DND-41 (cell line): ENCODE results near the gene METTL6.

Source experiments
- ATAC-seq: fragments of 200-7000 bp; cut with Tn5 transposase; 3 replicates; pipeline ENCODE4 v1.9.1; 2021; ENCODE audit warnings: low read depth; ENCODE audit not compliant: insufficient read depth
- DNase-seq: peaks from one replicate; pipeline ENCODE4 v3.0.0-alpha.2; 2020
- H2AFZ ChIP-seq: 2 replicates; pipeline ENCODE4 v1.6.0; 2012; ENCODE audit warnings: low read depth, low read length
- H3K27ac ChIP-seq: 2 replicates; pipeline ENCODE4 v1.5.1; 2012; ENCODE audit warnings: low read length, inconsistent platforms
- H3K27me3 ChIP-seq: fragments of 200-600 bp; sonication (generic); 2 replicates; pipeline ENCODE4 v1.6.0; 2012; ENCODE audit warnings: low read length, mild to moderate bottlenecking, inconsistent platforms; ENCODE audit not compliant: insufficient read depth, poor library complexity
- H3K36me3 ChIP-seq: 2 replicates; pipeline ENCODE4 v1.5.1; 2012; ENCODE audit warnings: low read length, inconsistent platforms; ENCODE audit not compliant: insufficient read depth
- H3K4me1 ChIP-seq: 2 replicates; pipeline ENCODE4 v1.5.1; 2012; ENCODE audit warnings: mild to moderate bottlenecking, low read length; ENCODE audit not compliant: insufficient read depth
- H3K4me2 ChIP-seq: 2 replicates; pipeline ENCODE4 v1.6.0; 2012; ENCODE audit warnings: mild to moderate bottlenecking, moderate library complexity, low read length, inconsistent platforms; ENCODE audit not compliant: insufficient read depth
- H3K4me3 ChIP-seq, 2 experiments: fragments of 200-600 bp in 1 of 2; shearing (Covaris generic) in 1 of 2; 2 replicates each; pipeline ENCODE4 v1.5.1; 2012 to 2016; ENCODE audit warnings: inconsistent platforms in 2 of 2, low read length in 2 of 2, mild to moderate bottlenecking in 2 of 2, low read depth in 1 of 2, moderate library complexity in 1 of 2
- H3K79me2 ChIP-seq: 2 replicates; pipeline ENCODE4 v1.6.0; 2012; ENCODE audit warnings: low read length, inconsistent platforms; ENCODE audit not compliant: insufficient read depth
- H3K9ac ChIP-seq: 2 replicates; pipeline ENCODE4 v1.6.0; 2012; ENCODE audit warnings: low read depth, mild to moderate bottlenecking, inconsistent platforms, low read length, moderate library complexity
- H3K9me3 ChIP-seq: 2 replicates; pipeline ENCODE4 v1.5.1; 2012; ENCODE audit warnings: low read length, moderate library complexity, mild to moderate bottlenecking, inconsistent platforms; ENCODE audit not compliant: insufficient read depth, severe bottlenecking
- H4K20me1 ChIP-seq: 2 replicates; pipeline ENCODE4 v1.6.0; 2012; ENCODE audit warnings: low read length; ENCODE audit not compliant: insufficient read depth
- EZH2 ChIP-seq: IDR thresholded peaks from 3 replicates; pipeline ENCODE4 v1.6.1; 2012; ENCODE audit warnings: borderline replicate concordance, low read depth, mild to moderate bottlenecking, moderate library complexity, low read length, inconsistent platforms; ENCODE audit not compliant: severe bottlenecking
- TF ChIP-seq, protein P1 (sequence below): IDR thresholded peaks from 2 replicates; pipeline ENCODE4 v1.5.1; 2012; ENCODE audit warnings: borderline replicate concordance, low read length, moderate library complexity, mild to moderate bottlenecking; ENCODE audit not compliant: poor library complexity, severe bottlenecking; ENCODE audit errors: extremely low read depth

The METTL6 gene, protein sequence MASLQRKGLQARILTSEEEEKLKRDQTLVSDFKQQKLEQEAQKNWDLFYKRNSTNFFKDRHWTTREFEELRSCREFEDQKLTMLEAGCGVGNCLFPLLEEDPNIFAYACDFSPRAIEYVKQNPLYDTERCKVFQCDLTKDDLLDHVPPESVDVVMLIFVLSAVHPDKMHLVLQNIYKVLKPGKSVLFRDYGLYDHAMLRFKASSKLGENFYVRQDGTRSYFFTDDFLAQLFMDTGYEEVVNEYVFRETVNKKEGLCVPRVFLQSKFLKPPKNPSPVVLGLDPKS

DNA sequence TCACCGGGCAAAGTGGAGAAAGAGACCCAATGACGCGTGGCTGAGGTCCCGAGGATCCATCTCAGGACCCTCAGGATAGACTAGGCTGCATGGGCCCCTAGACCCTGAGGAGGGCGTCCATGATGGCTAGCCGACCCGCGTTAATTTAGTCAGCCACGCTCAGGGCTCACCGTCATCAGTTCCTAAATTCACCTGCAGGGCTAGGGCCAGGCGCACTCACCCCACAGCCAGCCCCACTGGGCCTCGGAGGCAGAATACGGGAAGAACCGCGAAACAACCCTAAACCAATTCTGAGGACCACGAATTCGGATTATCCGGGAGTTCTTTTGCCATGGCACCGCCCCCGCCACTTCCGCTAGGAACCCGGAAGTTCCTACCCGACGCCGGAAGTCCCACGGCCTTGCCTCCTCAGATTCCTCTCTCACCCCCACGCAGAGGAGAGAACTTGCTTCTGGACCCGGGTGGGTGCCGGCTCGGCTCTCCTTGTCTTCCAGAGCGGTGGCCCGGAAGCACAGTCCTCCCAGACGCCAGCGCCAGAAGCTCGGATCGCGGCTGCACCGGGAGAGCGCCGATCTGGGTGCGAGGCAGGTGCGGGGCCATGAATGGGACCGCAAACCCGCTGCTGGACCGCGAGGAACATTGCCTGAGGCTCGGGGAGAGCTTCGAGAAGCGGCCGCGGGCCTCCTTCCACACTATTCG is at the start of gene METTL6, which contains the start of gene EAF1:
TSS of gene METTL6 (minus strand) at position 363 of the 699 bp plus-strand sequence. CDS start 1,033 bp downstream, outside the sequence.
TSS of gene EAF1 (plus strand) at position 417 of the 699 bp plus-strand sequence. CDS start at position 599, 182 bp downstream.
- Histone ChIP-seq H3K9me3 (no peaks in the 10 kb centered on the region), H3K27ac (peak within 1 kb of the TSS; percentile 78), H3K27me3 (no peaks in the 10 kb centered on the region), H3K4me3 (peak within 1 kb of the TSS; percentile 57 to 81), H2AFZ (peak within 1 kb of the TSS; percentile 81), H3K4me2 (peak within 1 kb of the TSS; percentile 87), H3K9ac (peak within 1 kb of the TSS; percentile 72), H4K20me1 (peaks cover 15% of the 10 kb centered on the region; the same call in 1 of the 2 replicates), H3K36me3 (peaks cover 45% of the 10 kb centered on the region), H3K79me2 (peaks cover 76% of the 10 kb centered on the region), H3K4me1 (peaks cover 58% of the 10 kb centered on the region)
- DNase-seq (peak; percentile 88), ATAC-seq (peak; percentile 90)
- no peak for TF ChIP-seq EZH2
- TF ChIP-seq, protein P1, sequence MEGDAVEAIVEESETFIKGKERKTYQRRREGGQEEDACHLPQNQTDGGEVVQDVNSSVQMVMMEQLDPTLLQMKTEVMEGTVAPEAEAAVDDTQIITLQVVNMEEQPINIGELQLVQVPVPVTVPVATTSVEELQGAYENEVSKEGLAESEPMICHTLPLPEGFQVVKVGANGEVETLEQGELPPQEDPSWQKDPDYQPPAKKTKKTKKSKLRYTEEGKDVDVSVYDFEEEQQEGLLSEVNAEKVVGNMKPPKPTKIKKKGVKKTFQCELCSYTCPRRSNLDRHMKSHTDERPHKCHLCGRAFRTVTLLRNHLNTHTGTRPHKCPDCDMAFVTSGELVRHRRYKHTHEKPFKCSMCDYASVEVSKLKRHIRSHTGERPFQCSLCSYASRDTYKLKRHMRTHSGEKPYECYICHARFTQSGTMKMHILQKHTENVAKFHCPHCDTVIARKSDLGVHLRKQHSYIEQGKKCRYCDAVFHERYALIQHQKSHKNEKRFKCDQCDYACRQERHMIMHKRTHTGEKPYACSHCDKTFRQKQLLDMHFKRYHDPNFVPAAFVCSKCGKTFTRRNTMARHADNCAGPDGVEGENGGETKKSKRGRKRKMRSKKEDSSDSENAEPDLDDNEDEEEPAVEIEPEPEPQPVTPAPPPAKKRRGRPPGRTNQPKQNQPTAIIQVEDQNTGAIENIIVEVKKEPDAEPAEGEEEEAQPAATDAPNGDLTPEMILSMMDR, result peak; percentile 30

DNA sequence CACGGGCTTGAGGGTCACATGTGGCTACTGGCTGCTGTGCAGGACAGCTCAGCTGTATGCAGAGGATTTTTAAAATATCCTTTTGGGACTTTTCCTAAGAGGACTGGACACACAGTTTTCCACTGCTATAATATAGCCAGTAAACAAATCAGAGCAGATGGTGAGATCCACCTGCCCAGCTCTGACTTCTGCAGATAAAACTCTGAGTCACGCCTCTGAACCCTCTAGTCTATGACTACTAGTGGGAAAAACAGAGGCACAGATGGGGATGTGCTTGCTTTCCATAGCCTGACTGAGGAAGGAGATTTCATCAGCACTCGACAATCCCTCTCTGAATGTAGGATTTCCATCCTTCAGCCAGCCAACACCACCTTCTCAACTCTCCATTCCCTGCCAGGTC is 49.0 kb upstream of the METTL6 start:
- no peaks in the 10 kb centered on the region for H3K79me2 ChIP-seq
- no peak overlapping the region for H3K4me2 ChIP-seq
- H2AFZ ChIP-seq, result no peak overlapping the region
- H3K27me3 ChIP-seq, result no peaks in the 10 kb centered on the region
- TF ChIP-seq, protein P1, result no peak
- no peak for TF ChIP-seq EZH2
- DNase-seq (no peak), ATAC-seq (no peak)
- no peaks in the 10 kb centered on the region for H3K4me1 ChIP-seq
- H3K9ac ChIP-seq, result no peak overlapping the region
- no peak overlapping the region for H3K4me3 ChIP-seq
- no peaks in the 10 kb centered on the region for H3K9me3 ChIP-seq
- H3K27ac ChIP-seq, result no peak overlapping the region
- no peaks in the 10 kb centered on the region for H4K20me1 ChIP-seq
- no peaks in the 10 kb centered on the region for H3K36me3 ChIP-seq

DNA sequence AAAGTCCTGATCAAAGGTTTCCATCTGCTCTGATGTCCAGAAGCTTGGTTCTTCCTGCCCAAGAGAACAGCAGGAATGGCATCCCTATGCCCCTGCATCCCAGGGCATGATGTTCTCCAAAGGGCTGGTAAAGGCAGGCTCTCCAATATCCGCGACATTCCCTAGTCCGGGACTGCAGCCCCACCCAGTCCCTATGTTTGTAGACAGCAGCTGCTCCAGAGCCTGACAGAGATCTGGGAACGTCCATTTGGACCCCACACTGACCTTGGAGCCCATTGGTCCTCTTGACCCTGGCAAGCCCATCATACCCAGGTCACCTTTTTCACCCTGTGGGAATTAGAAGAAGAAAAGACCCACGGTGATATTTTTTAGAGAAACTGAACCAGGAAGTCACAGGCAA is 47.8 kb upstream of the METTL6 start:
- H3K4me2 ChIP-seq, result no peak overlapping the region
- ATAC-seq (no peak), DNase-seq (no peak)
- H3K9me3 ChIP-seq, result no peaks in the 10 kb centered on the region
- no peaks in the 10 kb centered on the region for H4K20me1 ChIP-seq
- H3K27me3 ChIP-seq, result no peaks in the 10 kb centered on the region
- no peak overlapping the region for H3K27ac ChIP-seq
- no peak for TF ChIP-seq EZH2
- TF ChIP-seq, protein P1, result no peak
- no peaks in the 10 kb centered on the region for H3K4me1 ChIP-seq
- no peaks in the 10 kb centered on the region for H3K79me2 ChIP-seq
- no peak overlapping the region for H3K4me3 ChIP-seq
- H3K36me3 ChIP-seq, result no peaks in the 10 kb centered on the region
- no peak overlapping the region for H3K9ac ChIP-seq
- H2AFZ ChIP-seq, result no peak overlapping the region
